RWPE2 (cell line): Measurements from ENCODE around the gene ANKRD12.
A peak's percentile ranks its signal among the peaks of the same experiment; 100 is the strongest.

ENCODE experiments used
- ATAC-seq: fragments of 200-7000 bp; cut with Tn5 transposase; 3 replicates; pipeline ENCODE4 v1.9.1; 2021; ENCODE audit warnings: low read depth
- DNase-seq: peaks from one replicate; pipeline ENCODE4 v3.0.0-alpha.2; 2020; ENCODE audit warnings: low spot score
- H3K27ac ChIP-seq: fragments of 450-650 bp; 2 replicates; pipeline ENCODE4 v1.5.1; 2017; ENCODE audit warnings: mild to moderate bottlenecking; ENCODE audit not compliant: poor library complexity, severe bottlenecking
- H3K27me3 ChIP-seq: fragments of 250-450 bp; sonication (Bioruptor Pico); 2 replicates; pipeline ENCODE4 v1.5.1; 2021; ENCODE audit warnings: mild to moderate bottlenecking, moderate library complexity; ENCODE audit not compliant: insufficient read depth, poor library complexity, severe bottlenecking
- H3K36me3 ChIP-seq: fragments of 250-450 bp; sonication (Bioruptor Pico); 2 replicates; pipeline ENCODE4 v1.5.1; 2020; ENCODE audit warnings: low read depth, mild to moderate bottlenecking, moderate library complexity
- H3K4me1 ChIP-seq: fragments of 250-450 bp; sonication (Bioruptor Pico); 2 replicates; pipeline ENCODE4 v1.5.1; 2021; ENCODE audit warnings: mild to moderate bottlenecking, moderate library complexity; ENCODE audit not compliant: insufficient read depth, poor library complexity, severe bottlenecking
- H3K4me3 ChIP-seq: fragments of 250-450 bp; sonication (Bioruptor Pico); 2 replicates; pipeline ENCODE4 v1.5.1; 2021; ENCODE audit warnings: mild to moderate bottlenecking, moderate library complexity; ENCODE audit not compliant: severe bottlenecking
- H3K9me3 ChIP-seq: fragments of 250-450 bp; sonication (Bioruptor Pico); 2 replicates; pipeline ENCODE4 v1.5.1; 2021; ENCODE audit warnings: mild to moderate bottlenecking, moderate library complexity; ENCODE audit not compliant: severe bottlenecking
- CTCF ChIP-seq: fragments of 450-650 bp; IDR thresholded peaks from one replicate; pipeline ENCODE4 v1.5.1; 2017; ENCODE audit warnings: mild to moderate bottlenecking, moderate library complexity; ENCODE audit not compliant: poor library complexity, severe bottlenecking

ANKRD12 gene

DNA sequence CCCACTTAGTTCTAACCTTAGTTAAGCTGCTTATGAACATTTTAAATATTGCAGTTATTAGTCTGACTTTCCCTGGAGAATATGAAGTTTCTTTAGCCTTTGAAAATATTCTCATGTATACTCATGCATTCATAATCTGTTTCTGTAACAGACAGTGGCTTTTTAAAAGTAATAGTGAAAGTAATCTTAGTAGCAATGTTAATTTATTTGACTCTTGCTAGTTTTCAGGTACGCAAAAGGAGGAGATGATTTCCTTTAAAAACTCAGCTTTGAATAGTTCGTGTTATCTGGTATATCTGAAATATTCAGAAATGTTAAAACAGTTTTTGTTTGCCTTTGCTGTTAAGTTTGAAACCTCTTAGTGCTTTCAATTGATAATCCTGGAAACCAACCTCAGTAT is 3.8 kb downstream of the ANKRD12 start:
- no peaks in the 10 kb centered on the region for H3K9me3 ChIP-seq
- no peaks in the 10 kb centered on the region; the same call in 1 of the 2 replicates for H3K36me3 ChIP-seq
- H3K27ac ChIP-seq: no peak overlapping the region
- no peak for TF ChIP-seq CTCF
- ATAC-seq (no peak), DNase-seq (no peak)
- peak overlapping the region; percentile 80 for H3K4me3 ChIP-seq
- H3K4me1 ChIP-seq: peaks cover 37% of the 10 kb centered on the region
- no peaks in the 10 kb centered on the region for H3K27me3 ChIP-seq

DNA sequence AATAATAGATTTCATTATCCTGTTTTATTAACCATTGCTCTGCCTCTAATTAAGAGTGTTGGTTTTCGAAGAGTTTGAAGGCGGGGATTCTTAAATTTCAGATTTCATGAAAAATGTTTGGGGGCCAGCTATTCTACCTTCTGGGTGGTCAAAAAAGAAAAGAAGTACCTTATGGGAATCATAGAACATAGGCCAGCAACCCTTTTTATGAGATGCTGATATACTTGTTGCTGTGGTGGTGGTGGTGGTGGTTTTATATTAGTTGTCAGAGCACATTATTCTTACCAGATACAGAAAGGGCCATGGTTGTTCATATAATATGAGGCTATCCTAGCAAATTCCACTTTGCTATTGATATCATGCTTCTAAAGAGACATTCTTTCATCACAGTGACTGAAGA is 4.4 kb downstream of the ANKRD12 start:
- DNase-seq: no peak
- peaks cover 42% of the 10 kb centered on the region for H3K4me1 ChIP-seq
- TF ChIP-seq CTCF: no peak
- H3K36me3 ChIP-seq: no peaks in the 10 kb centered on the region; the same call in 1 of the 2 replicates
- no peak for ATAC-seq
- H3K4me3 ChIP-seq: no peak overlapping the region
- H3K9me3 ChIP-seq: no peaks in the 10 kb centered on the region
- no peaks in the 10 kb centered on the region for H3K27me3 ChIP-seq
- H3K27ac ChIP-seq: no peak overlapping the region

- Histone ChIP-seq H3K4me3 (no peak overlapping the region), H3K27me3 (no peaks in the 10 kb centered on the region), H3K4me1 (peaks cover 37% of the 10 kb centered on the region), H3K36me3 (peaks cover 4% of the 10 kb centered on the region; the same call in 1 of the 2 replicates), H3K9me3 (no peaks in the 10 kb centered on the region), H3K27ac (peak overlapping the region; percentile 42)
- ATAC-seq (no peak), DNase-seq (no peak)
- no peak for TF ChIP-seq CTCF
Measured at GRCh38 chr18:9146224-9146623, 9.6 kb downstream of the ANKRD12 start.

GRCh38 chr18:9147440-9148202 is 11.0 kb downstream of the ANKRD12 start:
- H3K4me1 ChIP-seq: peaks cover 27% of the 10 kb centered on the region
- no peak overlapping the region for H3K4me3 ChIP-seq
- ATAC-seq (peak; percentile 89), DNase-seq (no peak)
- peaks cover 4% of the 10 kb centered on the region; the same call in 1 of the 2 replicates for H3K36me3 ChIP-seq
- peak overlapping the region; percentile 42 for H3K27ac ChIP-seq
- no peaks in the 10 kb centered on the region for H3K27me3 ChIP-seq
- no peaks in the 10 kb centered on the region for H3K9me3 ChIP-seq
- peak; percentile 91 for TF ChIP-seq CTCF

- Histone ChIP-seq H3K27me3 (no peaks in the 10 kb centered on the region), H3K9me3 (no peaks in the 10 kb centered on the region), H3K27ac (peak overlapping the region; percentile 42), H3K4me1 (peaks cover 27% of the 10 kb centered on the region), H3K4me3 (no peak overlapping the region), H3K36me3 (peaks cover 4% of the 10 kb centered on the region; the same call in 1 of the 2 replicates)
- no peak for ATAC-seq
- peak; percentile 59 for TF ChIP-seq CTCF
- DNase-seq: no peak
Measured at GRCh38 chr18:9148203-9148552, 11.6 kb downstream of the ANKRD12 start.
